Cardiac muscle cell (in vitro differentiated cells and primary cell): Measurements from ENCODE around the gene LCN6. TPM values are rescaled to one million over a fixed set of nuclear protein-coding genes. Genes with fewer than 3 reads are reported as not detected.
A peak's percentile ranks its signal among the peaks of the same experiment; 100 is the strongest.
"Not testable (repeated sequence)": the region's sequence is repeated elsewhere in the genome, so short reads cannot be mapped to it uniquely, and the experiment has no call there.

Experiments
- DNase-seq, 2 donors: peaks; one replicate each; pipeline versions ENCODE4 v3.0.0 to v3.0.0-alpha.2; 2010 to 2017; ENCODE audit warnings: low read depth in 1 of 2, low spot score in 1 of 2
- H3K27ac ChIP-seq: fragments of 200-600 bp; sonication (generic); 2 replicates; pipeline ENCODE4 v1.5.1; 2016
- H3K27me3 ChIP-seq: fragments of 200-600 bp; sonication (generic); 2 replicates; pipeline ENCODE4 v1.6.0; 2016; ENCODE audit warnings: control low read depth
- H3K36me3 ChIP-seq: fragments of 200-600 bp; sonication (generic); 2 replicates; pipeline ENCODE4 v1.5.1; 2016; ENCODE audit warnings: control low read depth
- H3K4me1 ChIP-seq: fragments of 200-600 bp; sonication (generic); 2 replicates; pipeline ENCODE4 v1.8.1; 2017; ENCODE audit warnings: low read depth, mild to moderate bottlenecking, mixed run types
- H3K4me3 ChIP-seq: fragments of 200-600 bp; sonication (generic); 2 replicates; pipeline ENCODE4 v1.5.1; 2016; ENCODE audit warnings: mild to moderate bottlenecking
- H3K9me3 ChIP-seq: fragments of 200-600 bp; sonication (generic); 2 replicates; pipeline ENCODE4 v1.5.1; 2017; ENCODE audit warnings: low read depth, mild to moderate bottlenecking, control low read depth
- CTCF ChIP-seq: IDR thresholded peaks from 2 replicates; pipeline ENCODE4 v1.5.1; 2012; ENCODE audit warnings: low read depth, mild to moderate bottlenecking, low read length
- polyA plus RNA-seq: library from polyadenylated mRNA; unstranded; fragments of >200 nt; fragmentation: Nextera tagmentation; extraction: Ambion mirVana; gene quantifications from 2 replicates; pipeline ENCODE4 v1.2.1, GENCODE V29; 2016
- total RNA-seq: library from RNA; depleted of rRNA; stranded (reverse); fragments of >200 nt; gene quantifications from 2 replicates; pipeline ENCODE4 v1.2.3, GENCODE V29; 2016

LCN6 gene
- total and polyA plus RNA-seq, 2 experiments from 2014 or later, result not detected

GRCh38 chr9:136769710-136770191 is 21.4 kb upstream of the LCN6 start:
- peak; percentile 21 to 78 for DNase-seq
- Histone ChIP-seq H3K27me3 (no peaks in the 10 kb centered on the region), H3K4me3 (peak overlapping the region; percentile 25), H3K4me1 (no peaks in the 10 kb centered on the region), H3K27ac (no peak overlapping the region), H3K9me3 (no peaks in the 10 kb centered on the region), H3K36me3 (no peaks in the 10 kb centered on the region)
- TF ChIP-seq CTCF, result peak; percentile 58

GRCh38 chr9:136766410-136767120 is 18.2 kb upstream of the LCN6 start:
- DNase-seq, result peak in 1 of 2 donors; percentile 47
- H3K4me3 ChIP-seq, result not testable (repeated sequence)

GRCh38 chr9:136765745-136766409 is 17.6 kb upstream of the LCN6 start:
- not testable (repeated sequence) for H3K9me3 ChIP-seq, H3K27me3 ChIP-seq, DNase-seq, H3K4me3 ChIP-seq, H3K36me3 ChIP-seq, H3K4me1 ChIP-seq
- peak overlapping the region; percentile 55 for H3K27ac ChIP-seq

More at GRCh38 chr9:136766410-136767120, 18.2 kb upstream of the LCN6 start:
- not testable (repeated sequence) for H3K27me3 ChIP-seq, H3K4me1 ChIP-seq, H3K27ac ChIP-seq, H3K36me3 ChIP-seq, H3K9me3 ChIP-seq
- TF ChIP-seq CTCF, result peak; percentile 32

- Histone ChIP-seq H3K36me3 (no peaks in the 10 kb centered on the region), H3K27ac (no peak overlapping the region), H3K27me3 (no peaks in the 10 kb centered on the region), H3K4me1 (peaks cover 4% of the 10 kb centered on the region), H3K4me3 (no peak overlapping the region), H3K9me3 (no peaks in the 10 kb centered on the region)
- TF ChIP-seq CTCF, result no peak
- no peak for DNase-seq
Measured at GRCh38 chr9:136765041-136765440, 16.7 kb upstream of the LCN6 start.

GRCh38 chr9:136764301-136764891 is 16.1 kb upstream of the LCN6 start, which contains the start of gene LCN15:
Gene LCN15, minus strand, starts transcription at chr9:136764518. Its CDS starts 30 bp downstream, at chr9:136764488.
- H3K4me1 ChIP-seq, result peaks cover 4% of the 10 kb centered on the region
- no peak for DNase-seq
- H3K27me3 ChIP-seq, result no peaks in the 10 kb centered on the region
- H3K9me3 ChIP-seq, result no peaks in the 10 kb centered on the region
- no peak for TF ChIP-seq CTCF
- H3K27ac ChIP-seq, result no peak within 1 kb of the TSS
- no peak within 1 kb of the TSS for H3K4me3 ChIP-seq
- no peaks in the 10 kb centered on the region for H3K36me3 ChIP-seq

- H3K27me3 ChIP-seq, result no peaks in the 10 kb centered on the region
- TF ChIP-seq CTCF, result no peak
- H3K4me1 ChIP-seq, result peaks cover 4% of the 10 kb centered on the region
- no peak for DNase-seq
- no peaks in the 10 kb centered on the region for H3K9me3 ChIP-seq
- H3K27ac ChIP-seq, result no peak overlapping the region
- H3K4me3 ChIP-seq, result no peak overlapping the region
- no peaks in the 10 kb centered on the region for H3K36me3 ChIP-seq
Measured at GRCh38 chr9:136763649-136764035, 15.3 kb upstream of the LCN6 start.
